Right lobe of liver (tissue), 6 donors: ENCODE results near the gene GPC5. TPM values are rescaled to one million over a fixed set of nuclear protein-coding genes. Genes with fewer than 3 reads are reported as not detected.

Experiments
- ATAC-seq, 4 donors: fragments of 200-7000 bp; cut with Tn5 transposase; one replicate each; pipeline ENCODE4 v1.9.1; 2020; ENCODE audit warnings: mild to moderate bottlenecking in 4 of 4, moderate library complexity in 4 of 4
- DNase-seq, 3 donors: peaks; one replicate each; pipeline ENCODE4 v3.0.0-alpha.2; 2020
- H3K27ac ChIP-seq, 3 donors: fragments of 200-600 bp; one replicate each; pipeline ENCODE4 v1.8.0; 2022
- H3K27me3 ChIP-seq, 2 donors: fragments of 200-600 bp; one replicate each; pipeline ENCODE4 v1.8.0; 2022
- H3K36me3 ChIP-seq, 4 donors: fragments of 200-600 bp; sonication (generic) in 1 of 4; one replicate each; pipeline versions ENCODE4 v1.5.1 to v1.8.0; 2017 to 2022; ENCODE audit warnings: control low read depth in 1 of 4
- H3K4me1 ChIP-seq, 4 donors: fragments of 200-600 bp; sonication (generic) in 1 of 4; one replicate each; pipeline versions ENCODE4 v1.5.1 to v1.8.0; 2017 to 2022; ENCODE audit warnings: control low read depth in 1 of 4
- H3K4me3 ChIP-seq, 3 donors: fragments of 200-600 bp; one replicate each; pipeline ENCODE4 v1.8.0; 2022
- H3K9me3 ChIP-seq, 4 donors: fragments of 200-600 bp; sonication (generic) in 1 of 4; one replicate each; pipeline versions ENCODE4 v1.5.1 to v1.8.0; 2017 to 2022; ENCODE audit warnings: control low read depth in 1 of 4
- CTCF ChIP-seq, 4 donors: fragments of 200-600 bp in 3 of 4; fragments of 450-650 bp in 1 of 4; IDR thresholded peaks; one replicate each; pipeline versions ENCODE4 v1.5.1 to v1.8.0; 2016 to 2022; ENCODE audit warnings: antibody characterized with exemption in 4 of 4, mild to moderate bottlenecking in 2 of 4
- POLR2A ChIP-seq: fragments of 450-650 bp; IDR thresholded peaks from one replicate; pipeline ENCODE4 v1.6.1; 2017; ENCODE audit warnings: antibody characterized with exemption, mild to moderate bottlenecking
- WGBS: methylation state at CpG from one replicate; pipeline ENCODE4 v1.1.6; 2018; ENCODE audit warnings: low coverage, low lambda C conversion rate; ENCODE audit not compliant: insufficient coverage; ENCODE audit errors: missing lambda C conversion rate; 5-methylcytosine and 5-hydroxymethylcytosine counted together
- intact Hi-C, 2 donors: fragments of 100-400 bp; cut with DNase I; formaldehyde crosslinking; loops; one replicate each; pipeline versions ENCODE4 v1.11.2 to v1.14.1; 2022
- total RNA-seq, 6 experiments: library from RNA; depleted of rRNA in 2 of 6; stranded (reverse); fragments of >200 nt in 2 of 6; fragmentation: NEBNext Ultra II Directional in 3 of 6; extraction: Animal tissue kit (Norgen Biotek cat#: 25700) in 3 of 6; gene quantifications; one replicate each; pipeline versions ENCODE4 v1.1.0 to v1.2.4, GENCODE V29; 2016 to 2023
- donor health status: DM: no; HTN: yes; CAD: no.
- donor health status: DM: no; HTN: no; CAD: no.
- donor health status: DM: no; HTN: no; CAD: no.
- donor health status: DM: no; HTN: yes; CAD: no.
- donor health status: DM: no; HTN: yes; CAD: no.

Gene GPC5
- total RNA-seq, 6 experiments from 2014 or later, result 0.12 to 0.99 (median 0.66) TPM

- Histone ChIP-seq H3K4me3 (no peak overlapping the region), H3K9me3 (no peaks in the 10 kb centered on the region), H3K36me3 (no peaks in the 10 kb centered on the region), H3K4me1 (peaks cover 0 to 6% (median 0%) of the 10 kb centered on the region in 4 donors), H3K27ac (no peak overlapping the region), H3K27me3 (no peaks in the 10 kb centered on the region)
- intact Hi-C loops, result no loop called here
- ATAC-seq (no peak), DNase-seq (no peak)
- TF ChIP-seq CTCF (IDR thresholded peaks at IDR 0.05) (no peak), POLR2A (no peak)
- 79% methylated on average over 1 of the region's 1 CpG for WGBS
Measured at GRCh38 chr13:92804346-92804745, 1405.9 kb downstream of the GPC5 start.

DNA sequence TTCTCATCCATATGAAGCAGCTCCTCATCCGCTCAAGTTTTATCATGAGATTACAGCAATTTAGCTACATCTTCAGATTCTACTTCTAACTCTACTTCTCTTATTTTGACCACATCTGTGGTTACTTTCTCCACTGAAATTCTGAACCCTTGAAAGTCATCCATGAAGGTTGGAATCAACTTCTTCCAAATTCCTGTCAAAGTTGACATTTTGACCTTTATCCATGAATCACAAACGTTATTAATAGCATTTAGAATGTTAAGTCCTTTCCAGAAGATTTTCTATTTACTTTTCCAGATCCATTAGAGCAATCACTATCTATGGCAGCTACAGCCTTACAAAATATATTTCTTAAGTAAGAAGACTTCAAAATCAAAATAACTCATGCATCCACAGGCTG is 1406.5 kb downstream of the GPC5 start:
- intact Hi-C loops, result no loop called here
- no peak for DNase-seq
- Histone ChIP-seq H3K4me1 (peaks cover 0 to 6% (median 0%) of the 10 kb centered on the region in 4 donors), H3K4me3 (no peak overlapping the region), H3K27me3 (no peaks in the 10 kb centered on the region), H3K36me3 (no peaks in the 10 kb centered on the region), H3K9me3 (no peaks in the 10 kb centered on the region), H3K27ac (no peak overlapping the region)
- 57% methylated on average over 2 of the region's 2 CpGs for WGBS
- no peak for TF ChIP-seq CTCF (IDR thresholded peaks at IDR 0.05)
- TF ChIP-seq POLR2A, result no peak
- ATAC-seq, result no peak

GRCh38 chr13:92805766-92806165 is 1407.3 kb downstream of the GPC5 start:
- intact Hi-C loops, result no loop called here
- Histone ChIP-seq H3K27me3 (no peaks in the 10 kb centered on the region), H3K4me1 (peaks cover 0 to 6% (median 0%) of the 10 kb centered on the region in 4 donors), H3K36me3 (no peaks in the 10 kb centered on the region), H3K9me3 (no peaks in the 10 kb centered on the region), H3K27ac (peak overlapping the region in 1 of 3 donors; percentile 42), H3K4me3 (peak overlapping the region; percentile 1 to 43 (median 36))
- DNase-seq (no peak), ATAC-seq (peak; percentile 42 to 52 (median 46))
- TF ChIP-seq CTCF (IDR thresholded peaks at IDR 0.05), result no peak
- no peak for TF ChIP-seq POLR2A

DNA sequence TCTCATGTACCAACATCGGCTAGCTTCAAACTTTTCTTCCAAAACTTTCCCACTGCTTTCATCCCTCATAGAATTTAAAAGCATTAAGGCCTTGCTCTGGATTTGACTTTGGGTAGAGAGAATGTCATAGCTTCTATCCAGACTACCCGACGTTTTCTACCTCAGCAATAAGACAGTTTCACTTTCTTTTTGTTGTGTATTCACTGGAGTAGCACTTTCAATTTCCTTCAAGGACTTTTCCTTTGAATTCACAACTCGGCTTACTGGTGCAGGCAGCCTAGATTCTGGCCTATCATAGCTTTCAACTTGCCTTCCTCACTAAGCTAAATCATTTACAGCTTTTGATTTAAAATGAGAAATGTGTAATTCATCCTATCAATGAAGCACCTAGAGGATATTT is 1407.8 kb downstream of the GPC5 start:
- Histone ChIP-seq H3K27ac (peak overlapping the region in 1 of 3 donors; percentile 42), H3K4me1 (peaks cover 0 to 6% (median 0%) of the 10 kb centered on the region in 4 donors), H3K9me3 (no peaks in the 10 kb centered on the region), H3K27me3 (no peaks in the 10 kb centered on the region), H3K4me3 (peak overlapping the region; percentile 1 to 43 (median 36)), H3K36me3 (no peaks in the 10 kb centered on the region)
- DNase-seq (no peak), ATAC-seq (peak; percentile 78 to 88 (median 86))
- intact Hi-C loops, result no loop called here
- no peak for TF ChIP-seq POLR2A
- TF ChIP-seq CTCF (IDR thresholded peaks at IDR 0.05), result no peak
- WGBS, result 7% methylated on average over 4 of the region's 4 CpGs

DNA sequence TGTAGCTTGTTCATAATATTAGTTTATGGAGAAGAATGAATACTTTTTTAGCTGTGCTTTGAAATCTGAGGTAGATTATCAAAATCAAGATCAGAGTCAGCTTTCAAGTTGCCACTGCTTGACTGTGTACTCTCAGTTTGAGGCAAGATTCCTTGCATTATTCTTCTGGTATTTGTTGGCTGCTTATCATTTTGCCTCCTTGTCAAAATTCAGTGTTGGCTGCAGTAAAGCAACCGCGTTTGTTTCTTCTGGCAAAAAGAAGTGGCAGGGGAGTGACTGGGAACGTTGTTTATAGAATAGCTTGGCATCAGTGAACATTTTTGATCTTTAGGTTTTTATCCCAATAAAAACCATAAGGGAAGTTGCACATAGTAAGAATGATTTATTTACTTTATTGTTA is 1408.9 kb downstream of the GPC5 start:
- no peaks in the 10 kb centered on the region for H3K9me3 ChIP-seq
- 60% methylated on average over 3 of the region's 3 CpGs for WGBS
- no peaks in the 10 kb centered on the region for H3K36me3 ChIP-seq
- DNase-seq, result no peak
- H3K4me1 ChIP-seq, result peaks cover 0 to 6% (median 0%) of the 10 kb centered on the region in 4 donors
- no peak for ATAC-seq
- intact Hi-C loops, result no loop called here
- H3K27me3 ChIP-seq, result no peaks in the 10 kb centered on the region
- no peak for TF ChIP-seq CTCF (IDR thresholded peaks at IDR 0.05)
- TF ChIP-seq POLR2A, result no peak
- no peak overlapping the region for H3K27ac ChIP-seq
- no peak overlapping the region for H3K4me3 ChIP-seq
